Coronary artery (tissue), 2 donors: ENCODE data around the gene SEMA4F.

Experiments used
- DNase-seq: peaks from one replicate; pipeline ENCODE4 v3.0.0-alpha.2; 2017; ENCODE audit warnings: low spot score
- H3K27ac ChIP-seq, 2 donors: fragments of 200-600 bp; sonication (generic); one replicate each; pipeline ENCODE4 v1.5.1; 2016 to 2019
- H3K4me3 ChIP-seq: fragments of 200-600 bp; sonication (generic); 2 replicates; pipeline ENCODE4 v1.5.1; 2016; ENCODE audit warnings: mild to moderate bottlenecking, moderate library complexity
- TF ChIP-seq, protein P1 (sequence below): fragments of 200-600 bp; sonication (generic); IDR thresholded peaks from one replicate; pipeline ENCODE4 v1.5.1; 2019; ENCODE audit warnings: antibody characterized with exemption

Gene SEMA4F

DNA sequence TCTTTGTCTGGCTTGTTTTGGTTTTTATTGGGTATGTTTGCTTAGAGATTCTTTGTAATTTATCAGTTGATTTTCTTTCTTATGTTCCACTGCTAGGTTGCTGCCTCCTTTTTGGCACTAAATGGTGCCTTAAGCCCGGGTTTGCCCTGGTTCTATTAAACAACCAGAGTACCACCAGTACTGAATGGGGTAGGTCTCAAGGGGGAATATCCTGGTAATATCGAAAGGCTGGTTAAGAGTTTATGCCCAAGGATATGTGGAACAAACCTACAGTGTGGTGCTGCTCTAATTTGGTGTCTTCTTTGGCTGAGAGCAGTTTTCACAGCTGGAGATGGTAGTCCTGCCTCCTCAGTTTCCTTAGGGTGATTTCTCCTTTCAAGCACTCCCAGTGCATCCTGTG lies 76.5 kb downstream of the SEMA4F start:
- DNase-seq = no peak
- TF ChIP-seq, protein P1, sequence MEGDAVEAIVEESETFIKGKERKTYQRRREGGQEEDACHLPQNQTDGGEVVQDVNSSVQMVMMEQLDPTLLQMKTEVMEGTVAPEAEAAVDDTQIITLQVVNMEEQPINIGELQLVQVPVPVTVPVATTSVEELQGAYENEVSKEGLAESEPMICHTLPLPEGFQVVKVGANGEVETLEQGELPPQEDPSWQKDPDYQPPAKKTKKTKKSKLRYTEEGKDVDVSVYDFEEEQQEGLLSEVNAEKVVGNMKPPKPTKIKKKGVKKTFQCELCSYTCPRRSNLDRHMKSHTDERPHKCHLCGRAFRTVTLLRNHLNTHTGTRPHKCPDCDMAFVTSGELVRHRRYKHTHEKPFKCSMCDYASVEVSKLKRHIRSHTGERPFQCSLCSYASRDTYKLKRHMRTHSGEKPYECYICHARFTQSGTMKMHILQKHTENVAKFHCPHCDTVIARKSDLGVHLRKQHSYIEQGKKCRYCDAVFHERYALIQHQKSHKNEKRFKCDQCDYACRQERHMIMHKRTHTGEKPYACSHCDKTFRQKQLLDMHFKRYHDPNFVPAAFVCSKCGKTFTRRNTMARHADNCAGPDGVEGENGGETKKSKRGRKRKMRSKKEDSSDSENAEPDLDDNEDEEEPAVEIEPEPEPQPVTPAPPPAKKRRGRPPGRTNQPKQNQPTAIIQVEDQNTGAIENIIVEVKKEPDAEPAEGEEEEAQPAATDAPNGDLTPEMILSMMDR = no peak

More for the DNA sequence above, 76.5 kb downstream of the SEMA4F start:
- H3K4me3 ChIP-seq = no peak overlapping the region
- no peak overlapping the region for H3K27ac ChIP-seq
